ENCODE results near the gene NTNG1.

NTNG1 gene

DNA sequence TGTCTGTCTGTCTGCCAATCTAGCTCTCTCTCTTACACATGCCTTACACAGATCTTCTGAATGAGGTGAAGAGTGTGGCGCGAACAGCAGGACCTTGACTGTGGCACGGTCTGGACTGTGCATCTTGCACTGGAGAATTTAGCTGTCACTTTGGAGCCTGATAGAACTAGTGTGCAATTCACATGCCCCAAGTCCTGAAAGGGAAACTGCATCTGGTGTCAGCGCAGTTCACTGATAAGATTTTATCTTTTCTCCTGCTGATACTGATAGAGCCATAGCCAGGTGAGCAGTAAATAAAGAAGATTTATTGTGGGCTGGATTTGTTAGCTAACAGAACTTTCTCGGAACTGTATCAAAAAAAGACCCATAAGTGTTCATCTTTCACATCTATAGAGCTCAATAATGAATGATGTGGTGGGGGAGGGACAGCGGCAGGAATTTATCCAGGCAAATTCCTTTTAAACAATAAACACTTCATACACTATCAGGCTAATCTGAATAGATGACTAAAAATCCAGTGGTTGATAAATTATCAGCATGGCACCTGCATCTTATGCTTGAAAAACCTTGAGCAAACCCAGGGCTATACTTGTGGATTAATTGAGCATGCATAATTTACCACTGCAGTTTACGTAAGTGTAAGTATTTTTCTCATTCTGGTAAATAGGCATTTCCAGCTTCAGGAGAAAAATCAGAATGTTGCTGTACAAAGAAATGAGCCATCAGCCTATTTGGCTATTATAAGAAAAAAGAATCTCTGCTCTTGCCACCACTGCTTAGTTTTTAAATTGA lies 104.1 kb downstream of the NTNG1 start:
- no peaks in the 10 kb centered on the region for H3K27me3 ChIP-seq (ENCODE audit: low read depth, low read length)
- no peaks in the 10 kb centered on the region for H3K36me3 ChIP-seq (ENCODE audit: control insufficient read depth in 1 of 2, insufficient read depth in 2 of 2, low read length in 2 of 2)
- no peak overlapping the region for H3K27ac ChIP-seq (ENCODE audit: low read length)
- H3K4me3 ChIP-seq (ENCODE audit: low read depth in 1 of 2, low read length in 2 of 2): no peak overlapping the region
- H3K9me3 ChIP-seq (ENCODE audit: control insufficient read depth in 1 of 2, low read length in 2 of 2): no peaks in the 10 kb centered on the region
- no peaks in the 10 kb centered on the region for H3K4me1 ChIP-seq (ENCODE audit: control insufficient read depth in 1 of 2, insufficient read depth in 2 of 2, low read length in 2 of 2)

GRCh38 chr1:107246775-107247345 lies 106.0 kb downstream of the NTNG1 start:
- no peaks in the 10 kb centered on the region for H3K27me3 ChIP-seq (ENCODE audit: low read depth, low read length)
- H3K27ac ChIP-seq (ENCODE audit: low read length): no peak overlapping the region
- no peaks in the 10 kb centered on the region for H3K9me3 ChIP-seq (ENCODE audit: control insufficient read depth in 1 of 2, low read length in 2 of 2)
- no peaks in the 10 kb centered on the region for H3K36me3 ChIP-seq (ENCODE audit: control insufficient read depth in 1 of 2, insufficient read depth in 2 of 2, low read length in 2 of 2)
- no peaks in the 10 kb centered on the region for H3K4me1 ChIP-seq (ENCODE audit: control insufficient read depth in 1 of 2, insufficient read depth in 2 of 2, low read length in 2 of 2)
- no peak overlapping the region for H3K4me3 ChIP-seq (ENCODE audit: low read depth in 1 of 2, low read length in 2 of 2)

- Histone ChIP-seq H3K4me1 (ENCODE audit: control insufficient read depth in 1 of 2, insufficient read depth in 2 of 2, low read length in 2 of 2) (no peaks in the 10 kb centered on the region), H3K4me3 (ENCODE audit: low read depth in 1 of 2, low read length in 2 of 2) (no peak overlapping the region), H3K36me3 (ENCODE audit: control insufficient read depth in 1 of 2, insufficient read depth in 2 of 2, low read length in 2 of 2) (no peaks in the 10 kb centered on the region), H3K9me3 (ENCODE audit: control insufficient read depth in 1 of 2, low read length in 2 of 2) (no peaks in the 10 kb centered on the region), H3K27me3 (ENCODE audit: low read depth, low read length) (no peaks in the 10 kb centered on the region), H3K27ac (ENCODE audit: low read length) (no peak overlapping the region)
Observed at GRCh38 chr1:107247679-107248078, 106.8 kb downstream of the NTNG1 start.

GRCh38 chr1:107250169-107250568 lies 109.3 kb downstream of the NTNG1 start:
- H3K4me1 ChIP-seq (ENCODE audit: control insufficient read depth in 1 of 2, insufficient read depth in 2 of 2, low read length in 2 of 2): no peaks in the 10 kb centered on the region
- H3K4me3 ChIP-seq (ENCODE audit: low read depth in 1 of 2, low read length in 2 of 2): no peak overlapping the region
- no peaks in the 10 kb centered on the region for H3K9me3 ChIP-seq (ENCODE audit: control insufficient read depth in 1 of 2, low read length in 2 of 2)
- no peaks in the 10 kb centered on the region for H3K36me3 ChIP-seq (ENCODE audit: control insufficient read depth in 1 of 2, insufficient read depth in 2 of 2, low read length in 2 of 2)
- no peaks in the 10 kb centered on the region for H3K27me3 ChIP-seq (ENCODE audit: low read depth, low read length)
- H3K27ac ChIP-seq (ENCODE audit: low read length): no peak overlapping the region

GRCh38 chr1:107251083-107251482 lies 110.2 kb downstream of the NTNG1 start:
- Histone ChIP-seq H3K27ac (ENCODE audit: low read length) (no peak overlapping the region), H3K36me3 (ENCODE audit: control insufficient read depth in 1 of 2, insufficient read depth in 2 of 2, low read length in 2 of 2) (no peaks in the 10 kb centered on the region), H3K4me3 (ENCODE audit: low read depth in 1 of 2, low read length in 2 of 2) (no peak overlapping the region), H3K4me1 (ENCODE audit: control insufficient read depth in 1 of 2, insufficient read depth in 2 of 2, low read length in 2 of 2) (no peaks in the 10 kb centered on the region), H3K27me3 (ENCODE audit: low read depth, low read length) (no peaks in the 10 kb centered on the region), H3K9me3 (ENCODE audit: control insufficient read depth in 1 of 2, low read length in 2 of 2) (no peaks in the 10 kb centered on the region)

- Histone ChIP-seq H3K27me3 (ENCODE audit: low read depth, low read length) (no peaks in the 10 kb centered on the region), H3K27ac (ENCODE audit: low read length) (no peak overlapping the region), H3K36me3 (ENCODE audit: control insufficient read depth in 1 of 2, insufficient read depth in 2 of 2, low read length in 2 of 2) (no peaks in the 10 kb centered on the region), H3K4me3 (ENCODE audit: low read depth in 1 of 2, low read length in 2 of 2) (no peak overlapping the region), H3K4me1 (ENCODE audit: control insufficient read depth in 1 of 2, insufficient read depth in 2 of 2, low read length in 2 of 2) (no peaks in the 10 kb centered on the region), H3K9me3 (ENCODE audit: control insufficient read depth in 1 of 2, low read length in 2 of 2) (no peaks in the 10 kb centered on the region)
Observed at GRCh38 chr1:107251839-107252238, 111.0 kb downstream of the NTNG1 start.

GRCh38 chr1:107252271-107252670 lies 111.4 kb downstream of the NTNG1 start:
- no peak overlapping the region for H3K27ac ChIP-seq (ENCODE audit: low read length)
- no peak overlapping the region for H3K4me3 ChIP-seq (ENCODE audit: low read depth in 1 of 2, low read length in 2 of 2)
- no peaks in the 10 kb centered on the region for H3K9me3 ChIP-seq (ENCODE audit: control insufficient read depth in 1 of 2, low read length in 2 of 2)
- no peaks in the 10 kb centered on the region for H3K36me3 ChIP-seq (ENCODE audit: control insufficient read depth in 1 of 2, insufficient read depth in 2 of 2, low read length in 2 of 2)
- no peaks in the 10 kb centered on the region for H3K27me3 ChIP-seq (ENCODE audit: low read depth, low read length)
- H3K4me1 ChIP-seq (ENCODE audit: control insufficient read depth in 1 of 2, insufficient read depth in 2 of 2, low read length in 2 of 2): no peaks in the 10 kb centered on the region

DNA sequence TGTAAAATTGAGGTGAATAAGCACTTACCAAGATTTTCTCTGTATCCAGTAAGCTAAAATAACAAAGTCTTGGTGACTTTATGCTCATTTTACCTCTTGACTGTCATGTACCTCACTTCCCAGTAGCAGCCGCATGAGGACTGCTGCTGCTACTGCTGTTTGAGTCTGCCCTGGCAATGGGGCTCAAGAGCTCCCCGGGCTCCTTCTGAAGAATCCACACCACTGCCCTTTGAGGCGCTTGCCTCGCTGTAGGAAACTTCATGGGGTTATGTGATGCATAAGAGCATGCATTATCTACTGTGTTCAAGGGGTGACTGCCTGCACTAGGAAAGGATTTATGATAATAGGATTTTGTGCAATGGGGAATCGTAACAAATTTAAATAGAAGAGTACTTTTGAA lies 113.5 kb downstream of the NTNG1 start:
- H3K4me1 ChIP-seq (ENCODE audit: control insufficient read depth in 1 of 2, insufficient read depth in 2 of 2, low read length in 2 of 2): no peaks in the 10 kb centered on the region
- H3K27ac ChIP-seq (ENCODE audit: low read length): no peak overlapping the region
- no peaks in the 10 kb centered on the region for H3K36me3 ChIP-seq (ENCODE audit: control insufficient read depth in 1 of 2, insufficient read depth in 2 of 2, low read length in 2 of 2)
- no peak overlapping the region for H3K4me3 ChIP-seq (ENCODE audit: low read depth in 1 of 2, low read length in 2 of 2)
- H3K9me3 ChIP-seq (ENCODE audit: control insufficient read depth in 1 of 2, low read length in 2 of 2): no peaks in the 10 kb centered on the region
- no peaks in the 10 kb centered on the region for H3K27me3 ChIP-seq (ENCODE audit: low read depth, low read length)

GRCh38 chr1:107255469-107255868 lies 114.6 kb downstream of the NTNG1 start:
- no peak overlapping the region for H3K4me3 ChIP-seq (ENCODE audit: low read depth in 1 of 2, low read length in 2 of 2)
- no peaks in the 10 kb centered on the region for H3K4me1 ChIP-seq (ENCODE audit: control insufficient read depth in 1 of 2, insufficient read depth in 2 of 2, low read length in 2 of 2)
- no peaks in the 10 kb centered on the region for H3K9me3 ChIP-seq (ENCODE audit: control insufficient read depth in 1 of 2, low read length in 2 of 2)
- H3K27me3 ChIP-seq (ENCODE audit: low read depth, low read length): no peaks in the 10 kb centered on the region
- H3K36me3 ChIP-seq (ENCODE audit: control insufficient read depth in 1 of 2, insufficient read depth in 2 of 2, low read length in 2 of 2): no peaks in the 10 kb centered on the region
- no peak overlapping the region for H3K27ac ChIP-seq (ENCODE audit: low read length)

DNA sequence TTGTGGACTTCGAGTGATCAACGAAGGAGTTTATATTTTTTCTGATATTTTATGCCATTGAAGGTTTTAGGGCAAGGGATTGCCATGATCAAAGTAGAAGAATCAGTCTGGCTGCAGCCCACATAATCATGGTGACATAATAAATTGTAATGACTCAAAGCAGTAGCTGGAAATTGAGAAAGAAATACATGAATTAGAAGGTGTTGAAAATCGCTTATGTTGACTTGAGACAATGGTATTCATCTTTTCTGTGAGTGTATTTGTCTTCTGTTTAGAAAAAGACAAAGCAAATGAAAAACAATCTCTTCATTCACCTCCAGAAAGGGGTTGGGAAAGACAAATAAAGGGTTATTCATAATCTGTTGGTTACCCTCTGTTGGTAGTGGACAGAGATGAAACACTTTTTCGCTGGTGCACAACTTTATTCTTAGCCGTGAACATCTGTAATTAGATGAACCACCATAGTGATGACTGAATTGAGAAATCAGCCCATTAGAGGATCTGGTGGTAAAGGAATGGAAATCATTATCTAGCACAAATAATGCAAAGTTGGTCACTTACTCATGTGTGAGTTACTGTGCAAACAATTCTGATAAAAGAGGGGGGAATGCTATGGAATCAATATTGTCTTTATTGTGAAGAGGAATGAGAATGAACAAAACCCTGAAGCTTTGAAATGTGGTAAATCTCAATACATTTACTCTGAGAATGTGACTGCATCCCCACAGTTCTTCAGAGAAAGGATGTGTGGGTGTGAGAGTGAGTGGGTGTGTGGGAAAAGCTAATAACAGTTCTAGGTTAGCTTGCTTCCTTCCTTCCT lies 121.8 kb downstream of the NTNG1 start:
- Histone ChIP-seq H3K4me1 (ENCODE audit: control insufficient read depth in 1 of 2, insufficient read depth in 2 of 2, low read length in 2 of 2) (no peaks in the 10 kb centered on the region), H3K27me3 (ENCODE audit: low read depth, low read length) (no peaks in the 10 kb centered on the region), H3K27ac (ENCODE audit: low read length) (no peak overlapping the region), H3K4me3 (ENCODE audit: low read depth in 1 of 2, low read length in 2 of 2) (no peak overlapping the region), H3K36me3 (ENCODE audit: control insufficient read depth in 1 of 2, insufficient read depth in 2 of 2, low read length in 2 of 2) (no peaks in the 10 kb centered on the region), H3K9me3 (ENCODE audit: control insufficient read depth in 1 of 2, low read length in 2 of 2) (no peaks in the 10 kb centered on the region)

DNA sequence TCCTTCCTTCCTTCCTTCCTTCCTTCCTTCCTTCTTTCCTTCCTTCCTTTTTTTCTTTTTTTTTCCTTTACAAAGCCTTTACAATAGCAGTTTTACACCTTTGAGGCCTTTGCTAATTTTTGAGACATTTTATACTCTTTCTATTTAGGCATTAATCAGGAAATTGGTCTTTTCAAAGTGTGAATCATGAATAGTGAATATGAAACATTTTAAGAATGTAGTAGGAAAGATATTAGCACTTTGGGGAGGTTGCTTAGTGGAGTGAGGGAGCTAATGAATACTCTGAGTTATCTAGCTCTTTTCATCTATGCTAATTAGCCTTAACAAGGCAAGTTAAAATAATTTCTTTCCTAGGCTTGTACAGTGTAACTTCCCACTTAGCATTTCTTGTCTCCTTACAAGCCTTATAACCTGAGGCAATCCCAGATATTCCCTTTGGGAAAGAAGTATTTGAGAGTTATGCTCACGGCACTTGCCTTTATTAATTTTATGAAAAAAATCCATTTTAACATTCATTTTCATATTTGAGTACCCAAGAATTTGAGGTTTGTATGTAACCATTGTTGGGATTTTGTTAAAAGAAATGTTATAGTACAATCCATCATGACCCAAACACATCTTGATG lies 122.6 kb downstream of the NTNG1 start:
- Histone ChIP-seq H3K4me1 (ENCODE audit: control insufficient read depth in 1 of 2, insufficient read depth in 2 of 2, low read length in 2 of 2) (no peaks in the 10 kb centered on the region), H3K36me3 (ENCODE audit: control insufficient read depth in 1 of 2, insufficient read depth in 2 of 2, low read length in 2 of 2) (no peaks in the 10 kb centered on the region), H3K27ac (ENCODE audit: low read length) (no peak overlapping the region), H3K4me3 (ENCODE audit: low read depth in 1 of 2, low read length in 2 of 2) (no peak overlapping the region), H3K27me3 (ENCODE audit: low read depth, low read length) (no peaks in the 10 kb centered on the region), H3K9me3 (ENCODE audit: control insufficient read depth in 1 of 2, low read length in 2 of 2) (no peaks in the 10 kb centered on the region)
